Tibial nerve (tissue), 4 donors: ENCODE data around the gene STK33.

Source experiments
- CTCF ChIP-seq, 5 experiments: fragments of 200-600 bp in 3 of 5; fragments of 450-650 bp in 2 of 5; sonication (generic) in 3 of 5; IDR thresholded peaks; one replicate each; pipeline ENCODE4 v1.5.1; 2016 to 2019; ENCODE audit warnings: antibody characterized with exemption in 5 of 5, mild to moderate bottlenecking in 3 of 5, moderate library complexity in 2 of 5
- EP300 ChIP-seq, 2 donors: sonication (generic); formaldehyde crosslinking; IDR thresholded peaks; one replicate each; pipeline ENCODE4 v1.6.1; 2017; ENCODE audit warnings: antibody characterized with exemption in 2 of 2, mild to moderate bottlenecking in 1 of 2
- POLR2A ChIP-seq, 2 donors: fragments of 450-650 bp; IDR thresholded peaks; one replicate each; pipeline ENCODE4 v1.6.1; 2017; ENCODE audit warnings: antibody characterized with exemption in 2 of 2, mild to moderate bottlenecking in 2 of 2, moderate library complexity in 2 of 2

- TF ChIP-seq POLR2A (IDR thresholded peaks at IDR 0.05) (no peak), CTCF (IDR thresholded peaks at IDR 0.05) (no peak), EP300 (IDR thresholded peaks at IDR 0.05) (no peak)
These were observed 206.3 kb downstream of the STK33 start for GRCh38 chr11:8387693-8388092.
